HEK293 (cell line): ENCODE results near the gene ATP6V1F.

Experiments used
- FEZF1 ChIP-seq: fragments of 450-650 bp; formaldehyde crosslinking; IDR thresholded peaks from 2 replicates; pipeline ENCODE4 v1.5.1; 2016; ENCODE audit warnings: missing biosample characterization, missing genetic modification characterization
- GLIS1 ChIP-seq: fragments of 450-650 bp; formaldehyde crosslinking; IDR thresholded peaks from 2 replicates; pipeline ENCODE4 v1.5.1; 2016; ENCODE audit warnings: missing biosample characterization, missing genetic modification characterization
- HIC1 ChIP-seq: fragments of 450-650 bp; formaldehyde crosslinking; IDR thresholded peaks from 2 replicates; pipeline ENCODE4 v1.5.1; 2016; ENCODE audit warnings: missing biosample characterization, missing genetic modification characterization
- KLF17 ChIP-seq: fragments of 450-650 bp; formaldehyde crosslinking; IDR thresholded peaks from 2 replicates; pipeline ENCODE4 v1.5.1; 2016; ENCODE audit warnings: missing biosample characterization, missing genetic modification characterization
- PBX3 ChIP-seq: sonication (generic); formaldehyde crosslinking; IDR thresholded peaks from 2 replicates; pipeline ENCODE4 v1.8.1; 2022; ENCODE audit warnings: mild to moderate bottlenecking, moderate library complexity, missing genetic modification reagents
- REPIN1 ChIP-seq: fragments of 450-650 bp; formaldehyde crosslinking; IDR thresholded peaks from 2 replicates; pipeline ENCODE4 v1.5.1; 2017; ENCODE audit warnings: missing biosample characterization, missing genetic modification characterization, low read depth
- SCRT1 ChIP-seq: fragments of 450-650 bp; formaldehyde crosslinking; IDR thresholded peaks from 2 replicates; pipeline ENCODE4 v1.5.1; 2016; ENCODE audit warnings: missing biosample characterization, missing genetic modification characterization, borderline replicate concordance
- SP3 ChIP-seq: fragments of 450-650 bp; formaldehyde crosslinking; IDR thresholded peaks from 2 replicates; pipeline ENCODE4 v1.5.1; 2016; ENCODE audit warnings: missing biosample characterization, missing genetic modification characterization
- ZBTB26 ChIP-seq: fragments of 450-650 bp; formaldehyde crosslinking; optimal IDR thresholded peaks from 2 replicates; pipeline ENCODE3; 2016; ENCODE audit warnings: missing biosample characterization, mild to moderate bottlenecking, missing genetic modification characterization
- ZEB2 ChIP-seq: fragments of 450-650 bp; formaldehyde crosslinking; IDR thresholded peaks from 2 replicates; pipeline ENCODE4 v1.5.1; 2016; ENCODE audit warnings: missing biosample characterization, missing genetic modification characterization
- ZNF2 ChIP-seq: fragments of 450-650 bp; formaldehyde crosslinking; IDR thresholded peaks from 2 replicates; pipeline ENCODE4 v1.5.1; 2016; ENCODE audit warnings: missing biosample characterization, missing genetic modification characterization
- ZNF223 ChIP-seq: fragments of 450-650 bp; formaldehyde crosslinking; IDR thresholded peaks from 2 replicates; pipeline ENCODE4 v1.5.1; 2016; ENCODE audit warnings: missing biosample characterization, missing genetic modification characterization
- ZNF248 ChIP-seq: fragments of 450-650 bp; formaldehyde crosslinking; IDR thresholded peaks from 2 replicates; pipeline ENCODE4 v1.5.1; 2017; ENCODE audit warnings: missing biosample characterization, missing genetic modification characterization
- ZNF416 ChIP-seq: fragments of 450-650 bp; formaldehyde crosslinking; IDR thresholded peaks from 2 replicates; pipeline ENCODE4 v1.5.1; 2016; ENCODE audit warnings: missing biosample characterization, missing genetic modification characterization
- ZNF423 ChIP-seq: fragments of 450-650 bp; formaldehyde crosslinking; IDR thresholded peaks from 2 replicates; pipeline ENCODE4 v1.5.1; 2016; ENCODE audit warnings: missing biosample characterization, missing genetic modification characterization
- ZNF449 ChIP-seq: fragments of 450-650 bp; formaldehyde crosslinking; IDR thresholded peaks from 2 replicates; pipeline ENCODE4 v1.5.1; 2017; ENCODE audit warnings: missing biosample characterization, mild to moderate bottlenecking, missing genetic modification characterization, moderate library complexity
- ZNF529 ChIP-seq: fragments of 450-650 bp; formaldehyde crosslinking; IDR thresholded peaks from 2 replicates; pipeline ENCODE4 v1.5.1; 2017; ENCODE audit warnings: missing genetic modification characterization, missing biosample characterization; ENCODE audit not compliant: insufficient replicate concordance
- ZNF530 ChIP-seq: fragments of 450-650 bp; formaldehyde crosslinking; IDR thresholded peaks from 2 replicates; pipeline ENCODE4 v1.5.1; 2016; ENCODE audit warnings: low read depth, missing biosample characterization, missing genetic modification characterization
- ZNF654 ChIP-seq: fragments of 450-650 bp; formaldehyde crosslinking; IDR thresholded peaks from 2 replicates; pipeline ENCODE4 v1.5.1; 2016; ENCODE audit warnings: low read depth, missing biosample characterization, missing genetic modification characterization
- ZSCAN16 ChIP-seq: fragments of 450-650 bp; formaldehyde crosslinking; IDR thresholded peaks from 2 replicates; pipeline ENCODE4 v1.5.1; 2016; ENCODE audit warnings: missing biosample characterization, missing genetic modification characterization
- ZSCAN5A ChIP-seq: fragments of 450-650 bp; formaldehyde crosslinking; IDR thresholded peaks from 2 replicates; pipeline ENCODE4 v1.5.1; 2016; ENCODE audit warnings: missing biosample characterization, missing genetic modification characterization
- ZXDB ChIP-seq: fragments of 450-650 bp; formaldehyde crosslinking; IDR thresholded peaks from 2 replicates; pipeline ENCODE4 v1.5.1; 2016; ENCODE audit warnings: missing biosample characterization, missing genetic modification characterization
- TF ChIP-seq, protein P1 (sequence below): fragments of 450-650 bp; formaldehyde crosslinking; IDR thresholded peaks from 2 replicates; pipeline ENCODE4 v1.5.1; 2016; ENCODE audit warnings: missing biosample characterization, missing genetic modification characterization
- TF ChIP-seq, protein P2 (sequence below): fragments of 450-650 bp; formaldehyde crosslinking; IDR thresholded peaks from 2 replicates; pipeline ENCODE4 v1.5.1; 2016; ENCODE audit warnings: missing biosample characterization, missing genetic modification characterization

Gene ATP6V1F

DNA sequence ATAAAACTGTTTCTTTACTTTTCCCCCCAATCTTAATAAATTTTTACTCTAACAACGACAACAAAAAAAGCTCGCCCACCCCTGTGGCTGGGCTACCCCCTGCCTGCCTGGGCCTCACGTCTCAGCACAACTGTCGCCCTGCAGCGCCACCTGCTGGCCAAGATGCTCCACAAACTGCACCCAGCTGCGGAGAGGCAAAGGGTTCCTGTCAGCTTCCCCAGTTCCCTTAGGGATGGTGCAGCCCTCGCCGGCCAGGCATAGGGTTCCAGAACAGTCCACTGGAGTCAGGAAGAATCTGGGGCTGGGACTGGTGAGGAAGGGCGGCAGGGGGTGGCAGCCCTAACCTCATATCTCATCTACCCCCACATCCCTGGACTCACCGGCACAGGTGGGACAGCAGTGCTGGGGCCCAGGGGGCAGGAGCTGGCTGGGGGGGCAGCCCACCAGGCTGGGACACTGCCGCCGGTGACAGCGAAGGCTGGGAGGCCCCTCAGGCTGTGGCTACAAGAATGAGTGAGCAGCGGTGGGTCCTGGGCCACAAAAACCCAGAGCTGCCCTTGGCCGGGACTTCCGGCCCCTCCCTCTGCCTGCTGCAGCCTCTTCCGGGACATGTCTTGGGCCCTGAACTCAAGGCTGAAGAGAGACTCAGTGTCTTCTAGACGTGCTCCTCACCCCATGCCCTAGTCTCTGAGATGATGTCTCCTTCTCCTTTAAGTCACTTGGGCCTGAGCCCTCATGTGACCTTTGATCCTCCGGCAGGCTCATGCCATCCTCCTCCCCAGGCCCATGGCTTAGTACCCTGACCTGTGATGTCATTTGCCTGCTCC, 21.2 kb downstream of the ATP6V1F start (continued):
- no peak for TF ChIP-seq HIC1
- TF ChIP-seq ZXDB (tag by site-specific recombination): 0 out of 2 replicates have a peak, but pooled peaks have one; percentile 27
- no peak for TF ChIP-seq ZSCAN16
- peak; percentile 96 for TF ChIP-seq ZNF654 (tag by site-specific recombination)
- TF ChIP-seq SP3 (tag by site-specific recombination): no peak
- TF ChIP-seq ZSCAN5A (tag by site-specific recombination): no peak
- TF ChIP-seq, protein P1, sequence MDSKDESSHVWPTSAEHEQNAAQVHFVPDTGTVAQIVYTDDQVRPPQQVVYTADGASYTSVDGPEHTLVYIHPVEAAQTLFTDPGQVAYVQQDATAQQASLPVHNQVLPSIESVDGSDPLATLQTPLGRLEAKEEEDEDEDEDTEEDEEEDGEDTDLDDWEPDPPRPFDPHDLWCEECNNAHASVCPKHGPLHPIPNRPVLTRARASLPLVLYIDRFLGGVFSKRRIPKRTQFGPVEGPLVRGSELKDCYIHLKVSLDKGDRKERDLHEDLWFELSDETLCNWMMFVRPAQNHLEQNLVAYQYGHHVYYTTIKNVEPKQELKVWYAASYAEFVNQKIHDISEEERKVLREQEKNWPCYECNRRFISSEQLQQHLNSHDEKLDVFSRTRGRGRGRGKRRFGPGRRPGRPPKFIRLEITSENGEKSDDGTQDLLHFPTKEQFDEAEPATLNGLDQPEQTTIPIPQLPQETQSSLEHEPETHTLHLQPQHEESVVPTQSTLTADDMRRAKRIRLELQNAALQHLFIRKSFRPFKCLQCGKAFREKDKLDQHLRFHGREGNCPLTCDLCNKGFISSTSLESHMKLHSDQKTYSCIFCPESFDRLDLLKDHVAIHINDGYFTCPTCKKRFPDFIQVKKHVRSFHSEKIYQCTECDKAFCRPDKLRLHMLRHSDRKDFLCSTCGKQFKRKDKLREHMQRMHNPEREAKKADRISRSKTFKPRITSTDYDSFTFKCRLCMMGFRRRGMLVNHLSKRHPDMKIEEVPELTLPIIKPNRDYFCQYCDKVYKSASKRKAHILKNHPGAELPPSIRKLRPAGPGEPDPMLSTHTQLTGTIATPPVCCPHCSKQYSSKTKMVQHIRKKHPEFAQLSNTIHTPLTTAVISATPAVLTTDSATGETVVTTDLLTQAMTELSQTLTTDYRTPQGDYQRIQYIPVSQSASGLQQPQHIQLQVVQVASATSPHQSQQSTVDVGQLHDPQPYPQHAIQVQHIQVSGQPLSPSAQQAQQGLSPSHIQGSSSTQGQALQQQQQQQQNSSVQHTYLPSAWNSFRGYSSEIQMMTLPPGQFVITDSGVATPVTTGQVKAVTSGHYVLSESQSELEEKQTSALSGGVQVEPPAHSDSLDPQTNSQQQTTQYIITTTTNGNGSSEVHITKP (tag by site-specific recombination): peak; percentile 81
- peak; percentile 97 for TF ChIP-seq ZNF2 (tag by site-specific recombination)
- no peak for TF ChIP-seq ZBTB26 (tag by site-specific recombination)
- no peak for TF ChIP-seq ZNF223
- no peak for TF ChIP-seq REPIN1 (tag by site-specific recombination)
- TF ChIP-seq PBX3 (CRISPR knock-in tag): no peak
- no peak for TF ChIP-seq ZNF530 (tag by site-specific recombination)
- no peak for TF ChIP-seq ZNF449
- TF ChIP-seq ZNF529 (tag by site-specific recombination): no peak
- no peak for TF ChIP-seq KLF17 (tag by site-specific recombination)
- TF ChIP-seq, protein P2, sequence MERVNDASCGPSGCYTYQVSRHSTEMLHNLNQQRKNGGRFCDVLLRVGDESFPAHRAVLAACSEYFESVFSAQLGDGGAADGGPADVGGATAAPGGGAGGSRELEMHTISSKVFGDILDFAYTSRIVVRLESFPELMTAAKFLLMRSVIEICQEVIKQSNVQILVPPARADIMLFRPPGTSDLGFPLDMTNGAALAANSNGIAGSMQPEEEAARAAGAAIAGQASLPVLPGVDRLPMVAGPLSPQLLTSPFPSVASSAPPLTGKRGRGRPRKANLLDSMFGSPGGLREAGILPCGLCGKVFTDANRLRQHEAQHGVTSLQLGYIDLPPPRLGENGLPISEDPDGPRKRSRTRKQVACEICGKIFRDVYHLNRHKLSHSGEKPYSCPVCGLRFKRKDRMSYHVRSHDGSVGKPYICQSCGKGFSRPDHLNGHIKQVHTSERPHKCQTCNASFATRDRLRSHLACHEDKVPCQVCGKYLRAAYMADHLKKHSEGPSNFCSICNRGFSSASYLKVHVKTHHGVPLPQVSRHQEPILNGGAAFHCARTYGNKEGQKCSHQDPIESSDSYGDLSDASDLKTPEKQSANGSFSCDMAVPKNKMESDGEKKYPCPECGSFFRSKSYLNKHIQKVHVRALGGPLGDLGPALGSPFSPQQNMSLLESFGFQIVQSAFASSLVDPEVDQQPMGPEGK (tag by site-specific recombination): peak; percentile 36; the same call in 1 of the 2 replicates
- peak; percentile 84 for TF ChIP-seq GLIS1 (tag by site-specific recombination)
- no peak for TF ChIP-seq SCRT1
- TF ChIP-seq ZNF248 (tag by site-specific recombination): no peak
- TF ChIP-seq FEZF1 (tag by site-specific recombination): no peak
- no peak for TF ChIP-seq ZNF423 (tag by site-specific recombination)
- no peak for TF ChIP-seq ZEB2 (tag by site-specific recombination)
- no peak for TF ChIP-seq ZNF416
